Iris pigment epithelial cell (primary cell): ENCODE results near the gene MADCAM1.

Experiments used
- DNase-seq: peaks from one replicate; pipeline ENCODE4 v3.0.0-alpha.2; 2011; ENCODE audit warnings: low read depth

Gene MADCAM1

GRCh38 chr19:508204-509150 is 12.2 kb downstream of the MADCAM1 start:
- no peak for DNase-seq

DNA sequence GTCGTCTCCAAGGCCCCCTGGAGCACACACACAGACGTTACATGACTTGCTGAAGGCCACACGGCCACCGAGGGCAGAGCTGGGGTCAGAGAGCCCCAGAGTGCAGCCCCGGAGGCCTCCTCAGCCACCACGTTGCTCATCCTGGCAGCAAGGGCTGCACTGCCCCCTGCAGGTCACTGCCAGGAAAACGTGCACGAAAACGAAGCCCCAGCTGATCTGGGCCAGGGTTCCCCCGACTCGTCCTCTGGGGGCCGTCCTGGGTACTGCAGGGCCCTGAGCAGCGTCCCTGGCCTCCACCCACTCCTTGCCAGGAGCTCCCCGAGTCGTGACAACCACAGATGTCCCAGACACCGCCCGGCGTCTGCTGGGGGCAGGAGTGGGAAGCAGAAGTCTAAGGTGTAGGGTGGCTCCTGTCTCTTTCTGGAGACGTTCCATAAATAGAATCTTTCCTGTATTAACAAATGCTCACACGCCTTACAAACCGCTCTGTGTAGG is 14.4 kb downstream of the MADCAM1 start:
- peak; percentile 86 for DNase-seq

GRCh38 chr19:511101-511851 is 15.0 kb downstream of the MADCAM1 start:
- DNase-seq, result peak; percentile 50

DNA sequence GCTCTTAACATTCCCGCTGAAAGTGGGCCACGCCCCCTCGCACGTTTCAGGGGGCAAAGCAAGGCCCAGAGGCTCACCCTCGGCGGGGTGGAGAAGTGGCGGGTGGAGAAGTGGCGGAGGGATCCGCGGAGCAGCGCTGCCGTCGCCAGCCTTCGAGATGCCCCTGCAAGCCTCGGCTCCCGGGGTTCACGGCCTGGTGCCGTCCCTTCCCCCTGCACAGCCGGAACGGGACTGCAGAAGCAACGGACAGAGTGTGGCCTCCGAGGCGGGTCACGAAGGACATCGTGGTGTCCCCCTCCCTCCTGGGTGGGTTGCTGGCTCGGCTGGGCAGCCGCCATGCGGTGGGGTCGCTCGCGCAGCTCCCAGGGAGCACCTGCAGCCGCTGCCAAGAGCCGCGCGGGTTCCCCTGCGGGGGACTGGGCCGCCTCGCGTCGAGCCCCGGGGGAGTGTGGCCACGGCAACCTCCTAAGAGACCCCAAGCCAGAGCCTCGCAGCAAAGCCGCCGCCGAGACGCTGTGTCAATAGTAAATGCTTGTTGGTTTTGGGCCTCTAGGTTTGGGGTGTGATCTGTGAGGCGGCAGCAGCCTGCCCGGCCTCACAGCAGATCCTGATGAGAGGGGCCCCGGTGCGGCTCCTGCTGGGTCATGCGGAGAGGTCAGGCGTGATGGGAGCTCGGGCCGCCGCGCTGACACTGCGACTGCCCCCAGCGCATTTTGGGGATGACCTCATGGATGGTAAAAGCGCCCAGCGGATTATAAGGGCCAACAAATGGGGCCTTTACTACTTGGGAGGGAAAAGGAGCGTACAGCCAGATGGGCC is 16.5 kb downstream of the MADCAM1 start:
- no peak for DNase-seq

- DNase-seq, result no peak
These were observed 17.3 kb downstream of the MADCAM1 start for GRCh38 chr19:513368-514165.

DNA sequence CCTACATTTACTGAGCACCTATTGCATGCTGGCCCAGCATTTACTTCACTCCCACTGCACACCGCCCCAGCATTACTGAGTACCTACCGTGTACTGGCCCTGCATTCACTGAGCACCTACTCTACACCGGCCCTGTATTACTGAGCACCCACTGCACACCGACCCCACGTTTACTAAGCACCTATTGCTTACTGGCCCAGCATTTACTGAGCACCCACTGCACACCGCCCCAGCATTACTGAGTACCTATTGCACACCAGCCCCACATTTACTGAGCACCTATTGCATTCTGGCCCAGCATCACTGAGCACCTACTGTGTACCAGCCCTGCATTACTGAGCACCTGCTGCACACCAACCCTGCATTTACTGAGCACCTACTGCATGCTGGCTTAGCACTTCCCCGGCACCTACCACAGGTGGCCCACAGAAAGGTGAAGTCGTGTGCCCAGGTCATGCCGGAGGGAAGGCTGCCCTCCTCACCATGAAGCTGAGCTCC is 17.9 kb downstream of the MADCAM1 start:
- no peak for DNase-seq

GRCh38 chr19:517721-518597 is 21.7 kb downstream of the MADCAM1 start:
- no peak for DNase-seq

DNA sequence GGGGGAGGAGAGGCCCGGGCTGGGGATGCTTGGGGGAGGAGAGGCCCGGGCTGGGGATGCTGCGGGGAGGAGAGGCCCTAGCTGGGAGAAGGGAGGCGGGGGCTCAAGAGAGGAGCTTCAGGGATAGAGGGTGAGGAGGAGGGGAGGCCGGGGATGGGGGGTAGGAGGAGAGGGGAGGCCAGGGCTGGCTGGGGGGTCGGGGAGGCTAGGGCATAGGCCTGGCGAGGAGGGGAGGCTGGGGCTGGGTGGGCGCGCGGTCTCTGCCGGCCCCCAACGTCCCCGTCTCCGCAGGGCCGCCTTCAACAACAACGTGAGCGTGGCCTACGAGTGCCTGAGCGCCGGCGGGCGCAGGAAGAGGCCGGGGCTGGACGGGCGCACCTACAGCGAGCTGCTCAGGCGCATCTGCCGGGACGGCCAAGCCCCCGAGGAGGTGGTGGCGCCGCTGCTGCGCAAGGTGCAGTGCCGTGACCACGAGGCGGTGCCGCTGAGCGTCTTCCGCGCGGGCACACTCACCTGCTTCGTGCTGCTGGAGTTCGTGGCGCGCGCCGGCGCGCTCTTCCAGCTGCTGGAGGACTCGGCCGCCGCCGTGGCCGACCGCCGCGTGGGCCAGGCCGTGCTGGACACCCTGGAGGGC is 22.4 kb downstream of the MADCAM1 start:
- no peak for DNase-seq

DNA sequence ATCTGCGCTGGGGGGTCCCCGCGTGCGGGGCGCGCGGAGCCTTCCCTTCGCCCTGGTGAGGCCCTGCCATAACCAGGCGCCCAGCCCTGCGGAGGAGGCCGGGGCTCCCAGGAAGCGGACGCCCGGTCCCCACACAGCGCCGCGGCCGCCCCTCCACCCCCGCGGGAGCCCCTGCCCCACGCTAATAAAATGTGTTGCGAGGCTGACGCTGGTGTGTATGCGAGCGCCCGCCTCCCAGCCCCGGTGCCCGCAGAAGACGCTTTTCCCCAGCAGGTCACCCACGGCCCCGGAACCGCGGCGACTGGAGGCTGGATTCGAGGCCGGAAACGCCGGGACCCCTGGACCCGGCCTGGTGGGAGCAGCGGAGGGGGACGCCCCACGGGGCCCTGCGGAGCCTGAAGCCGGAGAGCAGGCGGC is 23.2 kb downstream of the MADCAM1 start:
- DNase-seq, result no peak

- DNase-seq, result no peak
These were observed 26.4 kb downstream of the MADCAM1 start for GRCh38 chr19:522726-523125.

GRCh38 chr19:524062-524674 is 27.9 kb downstream of the MADCAM1 start:
- no peak for DNase-seq

DNA sequence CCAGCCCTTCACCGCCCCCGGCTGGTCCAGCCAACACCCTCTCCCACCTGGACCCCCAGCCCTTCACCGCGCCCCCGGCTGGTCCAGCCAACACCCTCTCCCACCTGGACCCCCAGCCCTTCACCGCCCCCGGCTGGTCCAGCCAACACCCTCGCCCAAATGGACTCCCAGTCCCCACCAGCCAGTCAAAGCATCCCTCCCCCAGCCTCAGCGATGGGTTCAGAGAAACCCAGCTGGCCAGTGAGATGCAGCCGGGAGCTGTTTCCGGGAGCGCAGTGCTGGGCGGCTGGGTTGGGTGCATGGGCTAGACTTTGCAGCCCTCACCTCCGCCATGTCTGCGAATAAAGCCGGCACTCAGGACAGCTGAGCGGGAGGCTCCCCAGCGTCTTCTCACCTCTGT is 28.7 kb downstream of the MADCAM1 start:
- no peak for DNase-seq

GRCh38 chr19:525857-526419 is 29.7 kb downstream of the MADCAM1 start:
- DNase-seq, result no peak

GRCh38 chr19:530134-531008 is 34.1 kb downstream of the MADCAM1 start:
- DNase-seq, result no peak

DNA sequence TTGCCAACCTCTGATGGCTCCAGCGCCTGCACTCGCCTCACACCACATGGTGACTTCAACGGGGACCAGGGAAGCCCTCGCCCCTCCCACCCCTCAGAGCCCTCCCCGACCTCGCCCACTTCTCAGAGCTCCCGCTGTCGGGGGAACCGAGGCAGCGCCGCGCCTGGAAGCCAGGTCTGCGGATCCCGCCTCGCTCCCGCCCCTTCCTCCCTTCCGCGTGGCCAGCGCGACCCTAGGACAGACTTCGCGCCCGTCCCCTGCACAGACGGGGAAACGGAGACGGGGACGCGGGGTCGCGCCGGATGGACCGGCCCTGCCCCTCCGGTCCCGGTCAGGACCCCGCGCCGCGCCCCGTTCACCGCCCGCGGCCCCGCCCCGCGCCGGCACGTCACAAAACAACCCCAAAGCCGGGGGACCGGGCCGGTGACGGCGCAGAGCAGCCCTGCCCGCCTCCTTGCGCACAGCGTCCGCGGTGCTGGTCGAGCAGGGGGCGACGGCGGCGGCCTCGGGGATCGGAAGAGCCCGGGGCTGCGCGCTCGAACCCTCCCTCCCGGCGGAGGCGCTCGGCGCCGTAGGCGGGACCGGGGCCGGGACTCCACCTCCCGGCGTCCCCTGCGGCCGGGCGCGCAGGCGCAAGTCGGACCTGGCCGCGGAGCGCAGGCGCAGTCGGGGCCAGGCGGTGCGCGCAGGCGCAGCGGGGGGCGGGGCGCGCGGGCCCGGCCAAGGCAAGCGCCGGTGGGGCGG is 34.9 kb downstream of the MADCAM1 start:
- DNase-seq, result peak; percentile 76

GRCh38 chr19:531753-532560 is 35.7 kb downstream of the MADCAM1 start, which contains the start of gene CDC34:
TSS of gene CDC34 (plus strand) at chr19:531760. CDS start at chr19:531932, 172 bp downstream.
- DNase-seq, result no peak
